GM18508 (cell line): Measurements from ENCODE around the gene FOXN3.

Experiments
- ATAC-seq: cut with Tn5 transposase; IDR thresholded peaks from one replicate; pipeline ENCODE4 v1.9.1; 2021; ENCODE audit warnings: moderate number of reproducible peaks; ENCODE audit not compliant: insufficient read depth, unreplicated experiment

FOXN3 gene

DNA sequence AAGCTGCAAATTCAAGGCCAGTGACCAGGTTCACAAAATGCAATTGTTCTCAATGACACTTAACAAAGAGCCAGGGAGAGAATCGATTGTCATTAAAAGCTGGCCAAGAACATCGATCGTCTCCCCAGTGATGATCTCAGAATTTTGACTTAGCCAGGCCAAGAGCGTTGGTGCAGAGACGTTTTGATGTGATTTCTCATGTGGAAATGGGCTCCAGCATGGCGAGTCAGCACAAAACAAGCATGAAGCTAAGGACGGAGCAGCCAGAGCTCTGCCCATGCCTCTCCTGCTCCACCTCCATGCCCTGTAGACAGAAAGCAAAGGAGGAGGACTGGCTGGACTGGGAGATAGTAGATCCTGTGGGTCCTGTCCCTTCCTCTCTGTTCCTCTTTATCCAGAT, 270.8 kb downstream of the FOXN3 start:
- no peak for ATAC-seq

DNA sequence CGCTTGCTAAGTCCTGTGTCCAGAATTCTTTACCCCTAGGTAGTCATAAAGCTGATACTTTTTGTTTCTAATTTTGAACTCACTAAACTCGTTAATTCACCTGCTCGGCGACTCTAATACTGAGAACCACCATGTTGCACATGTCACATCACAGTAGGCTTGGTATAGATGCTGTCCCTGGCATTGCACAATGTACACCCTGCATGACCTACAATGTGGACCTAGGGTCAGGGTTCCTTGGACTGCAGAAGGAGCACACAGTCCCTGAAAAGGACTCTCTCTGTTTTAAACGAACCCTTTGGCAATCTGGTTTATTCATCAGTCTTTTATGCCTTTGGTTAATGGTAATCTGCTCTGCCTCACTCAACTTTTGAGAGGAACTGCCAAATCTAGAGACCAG, 272.4 kb downstream of the FOXN3 start:
- no peak for ATAC-seq

DNA sequence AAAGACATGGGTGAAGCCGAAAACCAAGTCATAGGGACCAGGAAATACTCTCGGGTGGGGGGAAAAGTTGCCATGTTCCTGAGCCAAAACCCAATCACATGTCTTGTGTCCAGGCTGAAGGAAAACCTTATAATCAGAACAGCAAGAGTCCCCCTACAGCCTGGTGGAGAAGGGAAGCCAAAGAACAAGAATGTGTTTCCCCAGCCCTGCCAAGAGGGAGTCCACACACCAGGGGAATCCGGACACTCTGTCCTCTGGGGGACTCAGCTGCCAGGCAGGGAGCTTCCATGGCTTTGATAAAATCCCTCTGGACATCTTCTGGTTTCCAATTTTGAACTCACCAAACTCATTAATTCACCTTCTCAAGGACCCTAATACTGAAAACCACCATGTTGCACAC, 273.0 kb downstream of the FOXN3 start:
- ATAC-seq: no peak

DNA sequence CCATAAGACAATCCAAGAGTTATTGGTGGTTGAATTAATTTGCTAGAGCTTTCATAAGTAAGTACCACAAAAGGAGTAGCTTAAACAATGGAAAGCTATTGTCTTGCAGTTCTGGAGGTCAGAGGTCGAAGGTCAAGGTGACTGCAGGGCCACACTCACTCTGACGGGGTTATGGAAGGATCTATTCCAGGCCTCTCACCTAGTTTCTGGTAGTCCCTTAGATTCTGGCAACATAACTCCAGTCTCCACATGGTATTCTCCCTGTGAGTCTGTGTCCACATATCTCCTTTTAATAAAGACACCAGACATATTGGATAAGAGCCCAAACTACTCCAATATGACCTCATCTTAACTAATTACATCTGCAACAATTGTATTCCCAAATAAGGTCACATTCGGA, 273.4 kb downstream of the FOXN3 start:
- no peak for ATAC-seq

DNA sequence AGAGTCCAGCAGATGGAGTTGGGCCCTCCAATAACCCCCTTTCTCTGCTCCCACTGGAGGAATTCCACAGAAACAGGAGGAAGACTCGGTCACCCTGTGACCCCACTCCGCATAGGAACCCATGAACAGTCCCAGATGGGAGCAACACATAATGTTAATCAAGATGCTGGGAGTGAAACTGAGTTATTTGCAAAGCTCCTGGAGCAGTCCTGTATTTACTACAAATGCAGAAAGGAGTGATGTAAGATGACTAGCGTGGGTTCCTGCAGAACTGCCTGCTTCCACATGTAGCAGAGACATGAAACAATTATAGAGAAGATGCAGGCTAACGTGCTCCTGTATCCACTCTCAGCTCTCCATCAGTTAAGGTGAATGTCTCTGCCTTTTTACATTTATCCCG, 274.7 kb downstream of the FOXN3 start:
- ATAC-seq: no peak

DNA sequence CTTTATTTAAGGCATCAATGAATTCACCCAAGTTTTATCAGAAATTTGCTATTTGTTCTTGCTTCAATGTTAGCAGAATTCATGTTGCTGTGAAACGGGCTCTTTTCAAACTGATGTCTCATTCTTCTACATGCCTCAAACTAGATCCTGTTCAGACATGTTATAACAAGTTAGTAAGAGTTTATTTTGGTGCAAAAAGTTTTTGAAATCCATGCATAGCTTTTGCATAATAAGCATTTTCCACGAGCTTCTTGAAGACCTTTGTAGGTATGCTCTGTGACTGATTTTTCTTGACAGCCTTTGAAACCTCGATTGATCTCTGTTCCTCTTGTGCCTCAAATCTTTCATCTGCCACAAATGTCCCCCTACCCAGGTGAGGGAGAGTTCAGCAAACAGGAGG, 275.2 kb downstream of the FOXN3 start:
- ATAC-seq: no peak

DNA sequence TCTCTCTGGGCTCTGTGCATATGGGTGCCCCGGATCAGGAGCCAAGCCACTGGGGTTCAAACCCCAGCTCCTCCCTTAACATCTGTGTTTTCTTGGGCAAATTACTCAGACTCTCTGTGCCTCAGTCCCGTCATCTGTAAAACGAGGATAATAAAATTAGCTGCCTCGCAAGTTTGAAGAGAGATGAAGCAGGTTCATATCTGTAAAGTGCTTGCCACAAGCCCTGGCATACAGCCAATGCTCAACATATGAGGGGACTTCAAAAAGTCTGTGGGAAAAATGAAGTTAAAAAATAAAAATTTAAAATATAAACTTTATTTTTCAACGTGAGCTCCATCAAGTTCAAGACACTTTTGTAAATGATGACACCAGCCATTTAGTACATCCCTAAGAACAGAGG, 276.7 kb downstream of the FOXN3 start:
- ATAC-seq: no peak

DNA sequence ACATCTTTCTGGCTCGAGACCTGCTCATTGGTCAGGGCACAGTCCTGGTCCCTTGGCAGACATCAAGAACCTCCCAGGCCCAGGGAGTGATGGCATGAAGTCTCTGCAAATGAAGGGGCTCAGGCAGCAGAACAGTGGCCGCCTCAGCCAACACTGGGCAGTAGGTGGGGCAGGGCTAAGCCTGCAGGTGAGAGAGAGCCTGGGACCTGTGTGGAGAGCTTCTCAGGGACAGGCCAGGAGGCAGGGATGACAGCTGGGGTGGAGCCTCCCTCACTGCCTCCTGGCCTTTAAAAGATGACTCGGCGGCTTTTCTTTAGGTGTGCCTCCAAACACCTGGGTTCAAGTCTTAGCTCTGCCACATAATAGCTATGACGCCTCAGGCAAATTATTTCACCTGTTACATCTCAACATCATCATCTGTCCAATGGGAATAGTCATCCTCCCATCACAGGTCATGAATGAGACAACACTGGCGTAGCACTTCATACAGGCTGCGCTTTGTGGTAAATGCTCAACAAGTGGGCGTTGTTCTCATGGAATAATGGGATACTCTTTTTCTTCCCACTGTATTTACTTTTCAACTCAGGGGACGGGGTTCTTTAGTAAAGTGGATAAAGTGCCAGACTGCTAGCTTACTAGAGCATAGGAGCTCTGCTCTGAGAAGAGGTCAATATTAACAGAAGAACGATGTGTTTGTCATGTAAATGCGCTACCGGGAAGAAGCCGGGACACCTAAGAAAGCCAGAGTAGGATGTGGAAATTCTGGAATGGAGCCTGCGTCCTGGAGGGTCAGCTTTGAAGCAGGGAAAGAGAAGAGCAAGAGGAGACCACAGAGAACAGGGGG, 277.4 kb downstream of the FOXN3 start:
- ATAC-seq: no peak

DNA sequence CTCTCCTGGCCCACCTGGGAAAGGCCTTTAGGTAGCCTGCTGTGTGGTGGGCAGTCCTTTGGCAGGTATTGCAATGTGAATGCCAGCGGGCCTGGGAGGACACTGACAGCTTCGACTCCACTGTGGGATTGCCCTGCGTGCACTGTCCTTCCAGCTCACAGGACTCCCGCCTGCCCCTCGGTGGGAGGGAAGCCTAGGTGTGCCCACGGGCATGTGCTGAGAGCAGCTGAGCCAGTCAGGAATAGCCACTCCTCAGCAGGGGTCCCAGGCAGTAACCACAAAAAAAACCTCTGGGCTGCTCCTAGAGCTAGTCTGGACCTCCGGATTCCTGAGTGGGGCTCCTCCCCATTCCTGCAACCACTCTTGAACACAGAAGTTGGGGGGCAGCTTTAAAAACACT, 278.2 kb downstream of the FOXN3 start:
- no peak for ATAC-seq

DNA sequence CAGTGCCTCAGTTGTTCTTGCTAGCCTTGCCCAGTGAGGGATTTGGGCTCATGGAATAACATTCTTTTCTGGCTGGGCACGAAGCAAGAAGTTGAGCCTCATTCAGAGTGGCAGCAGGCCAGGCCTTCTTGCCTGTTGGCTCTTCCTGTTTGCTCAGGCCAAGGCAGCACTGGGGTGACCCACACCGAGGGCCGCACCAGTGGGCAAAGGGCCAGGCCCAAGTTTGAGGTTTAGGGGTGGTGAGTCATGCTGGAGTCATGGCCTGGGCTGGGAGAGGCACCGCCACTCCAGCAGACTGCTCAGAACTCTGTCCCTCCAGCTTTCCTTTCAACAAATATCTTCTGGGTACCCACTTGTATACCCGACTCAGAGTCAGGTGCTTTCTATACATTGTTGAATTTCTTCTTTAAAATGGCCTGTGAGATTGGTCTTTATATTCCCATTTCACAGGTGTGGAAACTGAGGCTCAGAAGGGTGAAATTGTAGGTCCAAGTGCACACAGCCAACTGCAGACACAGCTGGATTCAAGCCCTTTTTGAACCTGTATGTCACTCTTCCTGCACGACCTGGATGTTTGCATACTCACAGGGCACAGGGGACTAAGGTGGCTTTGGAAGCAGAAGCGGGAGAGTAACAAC, 279.4 kb downstream of the FOXN3 start:
- ATAC-seq: no peak

DNA sequence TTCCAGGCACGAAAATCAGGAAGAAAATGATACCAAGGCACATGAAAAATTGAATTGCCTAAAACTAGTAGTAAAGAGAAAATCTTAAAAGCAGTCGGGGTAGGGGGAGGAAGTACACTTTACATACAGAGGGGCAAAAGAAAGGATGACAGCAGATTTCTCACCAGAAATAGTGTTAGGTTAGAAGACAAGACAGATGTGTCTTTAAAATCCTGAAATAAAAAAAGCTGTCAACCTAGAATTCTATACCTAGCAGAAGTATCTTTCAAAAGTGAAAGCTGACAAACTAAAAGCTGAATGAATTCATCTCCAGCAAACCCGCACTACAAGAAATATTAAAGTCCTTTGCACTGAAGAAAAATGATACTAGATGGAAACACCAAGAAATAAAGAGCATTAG, 280.4 kb downstream of the FOXN3 start:
- ATAC-seq: no peak

DNA sequence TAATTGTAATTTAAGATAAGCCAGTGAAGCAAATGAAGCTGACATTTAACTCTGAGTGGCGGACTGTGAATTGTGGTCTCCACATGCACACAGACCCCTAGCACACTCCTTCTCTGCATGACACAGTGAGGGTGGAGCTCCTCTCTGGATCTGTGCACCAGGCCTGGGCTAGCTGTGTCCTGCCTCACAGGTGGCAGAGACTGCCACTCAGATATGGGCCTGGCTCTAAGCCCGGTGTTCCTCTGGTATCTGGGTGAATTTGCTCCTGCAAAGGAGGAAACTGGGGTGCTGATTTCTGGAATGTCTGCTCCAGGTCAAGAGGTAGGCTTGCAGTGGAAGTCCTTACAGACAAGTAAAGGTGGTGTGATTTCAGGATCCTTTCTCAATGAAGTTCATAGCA, 282.4 kb downstream of the FOXN3 start:
- ATAC-seq: no peak

DNA sequence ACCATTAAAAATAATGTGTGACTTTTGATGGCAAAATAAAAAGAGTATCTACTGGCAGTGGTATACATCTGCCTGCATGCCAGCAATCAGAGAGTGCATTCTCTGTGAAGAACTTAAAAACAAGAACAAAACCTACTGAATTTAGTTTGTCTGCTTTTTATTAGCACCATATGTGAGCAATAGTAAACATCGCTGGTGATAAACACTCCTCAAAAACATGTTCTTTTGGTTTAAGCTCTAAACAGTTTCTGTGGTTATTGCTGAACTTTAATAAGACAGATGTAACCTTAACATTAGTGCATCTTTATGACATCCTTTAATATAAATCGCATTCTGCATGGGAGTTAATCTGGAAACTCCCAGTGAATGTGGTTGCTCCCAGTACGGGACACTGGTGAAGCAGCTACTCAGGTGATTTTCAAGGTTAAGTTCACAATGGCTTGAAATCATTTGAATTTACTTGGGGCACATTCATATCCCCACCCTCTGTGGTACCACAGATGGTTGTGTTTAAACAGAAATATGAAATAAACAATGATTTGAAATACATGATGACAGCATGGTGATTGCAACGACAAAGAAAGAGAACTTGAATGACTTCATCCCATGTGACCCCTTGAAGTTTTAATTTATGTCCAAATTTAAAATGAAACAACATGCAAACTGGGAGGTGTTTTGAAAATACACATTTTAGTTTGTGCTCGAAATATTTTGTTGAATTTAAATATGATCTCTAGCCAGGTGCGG, 285.9 kb downstream of the FOXN3 start:
- ATAC-seq: no peak

DNA sequence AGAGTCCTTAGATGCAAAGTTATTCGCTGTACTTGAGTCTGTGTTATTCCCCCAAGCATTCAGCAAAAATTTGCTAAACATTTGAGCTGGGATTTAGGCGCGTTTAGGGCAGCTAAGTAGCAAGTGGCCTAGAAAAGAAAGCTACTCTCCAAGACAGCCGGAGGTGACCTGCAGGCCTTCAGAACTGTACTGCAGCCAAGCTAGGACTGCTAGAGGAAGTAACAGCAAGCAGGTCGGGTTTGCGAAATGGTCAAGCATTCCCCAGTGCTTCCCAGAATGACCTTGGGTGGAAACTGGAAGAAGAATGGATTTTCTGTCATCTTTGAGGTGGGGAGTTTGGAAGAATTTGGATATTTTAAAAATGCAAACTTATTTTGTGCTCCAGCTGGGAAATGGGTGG, 287.5 kb downstream of the FOXN3 start:
- no peak for ATAC-seq

DNA sequence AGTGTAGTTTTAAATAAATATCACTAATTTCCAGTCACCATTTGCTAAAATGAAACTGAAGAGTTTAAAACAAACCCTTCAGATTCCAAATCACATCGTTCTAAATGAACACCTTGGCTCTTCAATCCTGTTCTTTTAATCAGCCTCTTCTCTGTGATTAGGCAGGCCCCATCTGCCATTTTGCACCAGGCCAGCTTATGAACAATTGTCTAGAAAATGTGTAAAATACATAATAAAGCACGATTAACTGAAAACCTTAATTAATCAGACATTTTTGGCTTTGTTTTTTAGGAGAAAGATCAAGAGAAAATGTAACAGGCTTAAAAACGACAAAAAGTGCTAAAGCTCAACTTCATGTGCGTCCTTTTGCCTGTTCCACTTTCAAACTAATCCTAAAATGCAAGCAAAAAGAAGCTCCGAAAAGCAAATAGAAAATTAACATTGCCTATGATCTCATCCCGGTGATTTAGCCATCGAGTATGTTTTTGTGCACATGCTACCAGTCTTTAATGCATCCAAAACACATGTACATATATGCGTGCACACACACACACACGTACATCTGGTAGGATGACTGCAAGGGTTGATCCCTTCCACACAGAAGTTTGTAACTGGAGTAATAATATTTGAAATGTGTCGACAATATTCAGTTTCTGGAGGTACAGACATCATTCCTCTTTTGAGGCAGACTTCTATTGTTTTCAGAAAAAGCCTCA, 288.6 kb downstream of the FOXN3 start:
- ATAC-seq: no peak

DNA sequence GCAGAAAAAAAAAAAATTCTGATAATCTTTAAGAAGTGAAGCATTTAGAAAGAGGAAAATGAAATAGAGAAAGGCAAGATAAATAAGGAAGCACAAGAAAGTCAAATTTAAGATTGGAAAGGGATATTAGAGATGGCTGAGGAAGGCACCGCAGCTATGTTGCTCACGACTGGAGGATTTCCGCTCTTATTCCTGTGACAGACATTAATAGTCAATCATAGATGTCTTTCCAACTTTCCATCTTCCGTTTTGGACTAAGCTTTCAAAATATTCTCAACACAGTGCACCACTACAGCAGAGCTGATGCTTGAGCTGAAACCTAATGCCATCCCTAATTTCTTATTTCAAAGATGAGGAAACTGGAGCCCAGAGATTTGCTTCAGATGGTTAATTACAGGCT, 290.6 kb downstream of the FOXN3 start:
- no peak for ATAC-seq

DNA sequence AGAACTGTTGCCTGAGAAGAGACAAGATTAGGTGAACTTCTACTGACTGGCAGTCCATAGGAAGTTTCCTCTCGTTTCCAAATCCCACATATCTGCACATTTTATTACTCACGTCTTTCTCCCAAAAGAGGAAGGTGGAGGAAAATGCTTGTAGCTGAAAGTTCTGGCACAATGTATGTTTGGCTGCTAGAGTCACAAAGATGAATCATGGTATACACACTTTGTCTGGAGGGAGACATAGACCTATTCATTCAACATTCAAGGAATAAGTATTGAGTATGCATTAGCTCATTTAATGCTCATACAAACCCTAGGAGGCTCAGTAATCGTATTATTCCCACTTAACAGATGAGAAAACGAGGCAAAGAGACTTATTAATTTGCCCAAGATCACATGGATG, 291.8 kb downstream of the FOXN3 start:
- no peak for ATAC-seq

DNA sequence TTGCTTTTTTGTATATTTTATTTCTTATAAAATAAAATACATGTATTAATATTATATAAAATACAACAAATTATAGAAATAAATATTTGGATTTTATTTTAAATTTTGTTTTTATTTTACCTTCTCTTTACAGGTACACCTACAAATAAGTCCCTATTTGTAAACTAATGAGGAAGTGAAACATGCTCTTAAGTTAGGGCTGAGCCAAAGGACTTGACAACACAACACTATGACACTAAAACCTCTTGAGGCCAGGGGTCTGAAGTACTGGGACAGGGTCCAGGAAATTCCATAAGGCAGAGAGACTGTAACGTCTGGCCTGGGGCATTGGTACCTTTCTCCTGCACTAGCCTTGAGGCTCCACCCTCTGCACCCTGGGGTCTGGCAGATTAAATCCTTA, 293.2 kb downstream of the FOXN3 start:
- no peak for ATAC-seq

DNA sequence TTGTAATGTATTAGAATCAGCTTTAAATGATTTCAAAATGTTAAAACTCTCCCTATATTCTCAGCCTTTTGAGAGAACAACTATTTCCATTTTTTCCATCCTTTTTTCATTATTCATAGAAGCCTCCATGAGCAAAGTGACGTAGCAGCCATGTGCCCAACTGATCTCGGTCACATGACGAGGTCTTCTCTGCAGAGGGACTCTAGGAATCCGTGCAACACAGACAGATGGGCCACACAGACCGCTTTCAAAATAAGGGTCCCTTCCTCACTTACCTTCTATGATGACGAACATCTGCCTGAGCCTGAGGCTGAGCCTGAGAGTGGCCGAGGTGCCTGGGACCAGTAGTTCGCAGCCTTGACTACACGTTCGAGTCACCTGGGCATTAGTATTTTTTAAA, 293.8 kb downstream of the FOXN3 start:
- no peak for ATAC-seq

DNA sequence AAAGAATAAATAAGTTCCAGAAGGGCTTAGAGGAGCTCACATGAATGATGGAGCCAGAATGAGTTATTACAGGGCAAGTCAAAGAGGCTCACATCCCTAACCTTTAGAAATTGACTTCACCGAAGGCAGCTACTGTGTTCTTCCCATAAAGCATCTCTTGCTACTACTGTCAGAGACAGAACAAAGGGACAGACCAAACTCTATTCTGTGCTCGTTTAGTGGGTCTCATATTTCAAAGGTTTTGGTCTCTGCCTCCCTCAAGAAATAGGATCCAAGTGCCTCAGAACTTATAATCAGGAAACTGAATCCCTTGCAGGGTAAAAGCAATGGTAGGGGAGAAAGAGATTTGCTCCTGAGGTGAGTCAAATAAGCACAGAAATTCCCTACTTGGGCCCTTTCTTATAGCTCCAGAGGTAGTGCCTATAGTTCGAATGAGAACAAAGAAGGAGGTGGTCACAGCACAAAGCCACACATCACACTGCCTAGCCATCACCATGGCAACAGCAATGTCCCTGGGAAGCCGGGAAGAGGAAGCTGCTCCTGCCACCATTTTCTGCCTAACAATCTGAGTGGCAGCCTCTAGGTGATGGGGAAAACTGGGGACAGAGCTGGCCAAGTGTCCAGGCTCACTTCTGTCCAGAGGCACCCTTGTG, 294.9 kb downstream of the FOXN3 start:
- ATAC-seq: no peak
